GOT3 (cell line): ENCODE results near the gene CISD1.
A peak's percentile ranks its signal among the peaks of the same experiment; 100 is the strongest.
"Not testable (repeated sequence)": the region's sequence is repeated elsewhere in the genome, so short reads cannot be mapped to it uniquely, and the experiment has no call there.

Experiments
- DNase-seq: peaks from one replicate; lab custom pipeline; 2025; ENCODE audit warnings: mixed read lengths; lab: John Stamatoyannopoulos, UW

CISD1 gene

DNA sequence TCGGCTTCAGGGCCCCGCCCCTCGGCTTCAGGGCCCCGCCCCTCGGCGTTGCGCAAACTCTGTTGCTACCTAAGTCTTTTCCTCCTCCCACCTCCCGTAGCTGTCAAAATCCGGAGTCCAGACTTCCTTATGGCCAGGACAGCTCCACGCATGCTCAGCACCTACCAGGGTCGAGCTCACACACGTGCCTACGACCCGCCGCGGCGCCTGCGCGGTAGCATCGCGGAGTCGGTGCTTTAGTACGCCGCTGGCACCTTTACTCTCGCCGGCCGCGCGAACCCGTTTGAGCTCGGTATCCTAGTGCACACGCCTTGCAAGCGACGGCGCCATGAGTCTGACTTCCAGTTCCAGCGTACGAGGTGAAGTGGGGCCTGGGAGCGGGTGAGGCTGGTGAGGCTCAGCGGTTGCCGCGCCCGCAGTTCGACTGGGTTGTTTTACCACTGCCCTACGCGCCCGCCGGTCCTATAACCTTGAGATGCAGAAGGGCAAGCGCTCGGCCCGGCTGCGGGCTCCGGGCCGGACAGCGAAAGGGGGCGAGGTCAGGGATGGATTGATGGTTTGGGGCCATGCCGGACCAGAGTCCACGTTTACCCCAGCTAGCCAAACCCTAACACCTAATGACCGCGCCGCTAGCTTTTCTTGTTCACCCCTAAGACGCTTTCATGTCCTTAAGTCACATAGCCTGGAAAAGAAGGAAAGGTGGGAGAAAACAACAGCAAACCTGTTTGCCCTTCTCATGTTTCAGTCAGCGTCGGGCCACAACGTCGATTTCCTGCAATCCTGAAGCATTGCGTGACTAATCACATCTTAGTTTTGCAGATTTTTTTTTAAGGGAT is at the start of gene CISD1:
Gene CISD1 (plus strand): TSS at position 217 of the 836 bp plus-strand sequence. CDS start 112 bp downstream, at position 329.
- peak; percentile 83 for DNase-seq

DNA sequence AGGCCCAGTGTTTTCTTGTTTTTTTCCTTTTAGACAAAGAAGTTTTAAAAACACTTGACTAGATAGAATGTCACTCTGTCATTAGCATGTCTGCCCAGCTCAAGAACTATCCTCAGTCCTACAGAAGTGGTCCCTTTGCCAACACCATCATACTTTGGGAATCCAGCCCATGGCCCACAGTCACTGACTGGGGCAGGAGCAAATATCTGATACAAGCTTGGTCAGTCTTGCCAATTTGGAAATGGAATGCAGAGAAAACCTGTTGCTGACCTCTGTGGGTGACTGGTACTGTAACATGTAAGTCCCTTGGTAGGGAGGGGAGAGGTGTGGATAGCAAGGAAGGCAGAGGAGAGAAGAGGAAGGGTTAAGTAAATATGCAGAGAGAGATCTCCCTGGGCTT is 49.1 kb upstream of the CISD1 start:
- DNase-seq: no peak

DNA sequence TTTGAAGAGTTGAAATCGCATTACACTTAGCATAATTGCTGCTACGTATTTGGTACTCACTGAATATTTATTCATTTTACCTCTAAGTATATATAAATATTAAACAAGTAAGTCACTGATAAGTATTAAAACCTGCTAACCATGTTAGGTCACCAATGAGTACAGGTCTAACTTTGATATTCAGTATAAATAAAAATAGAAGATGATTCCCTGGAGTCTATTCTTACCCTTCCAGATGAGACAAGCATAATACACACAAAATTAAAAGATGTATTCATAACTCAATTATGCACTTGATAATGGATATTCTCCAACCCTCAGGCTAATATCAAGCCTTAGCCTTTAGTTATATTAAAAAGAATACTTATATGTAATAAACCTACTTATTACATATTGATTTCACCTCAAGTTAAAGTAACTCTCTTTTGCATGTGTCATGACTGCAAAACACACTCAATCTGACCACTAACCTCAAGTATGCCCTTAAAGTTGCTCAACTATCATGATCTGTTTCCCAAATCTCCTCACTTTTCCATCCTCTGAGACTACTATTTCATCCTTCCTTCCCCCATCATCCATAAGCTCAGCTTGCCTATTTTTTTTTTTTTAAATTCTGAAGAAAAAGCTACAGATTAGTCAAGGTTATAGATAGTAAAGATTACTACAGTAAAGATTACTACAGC is 48.1 kb upstream of the CISD1 start:
- no peak for DNase-seq

DNA sequence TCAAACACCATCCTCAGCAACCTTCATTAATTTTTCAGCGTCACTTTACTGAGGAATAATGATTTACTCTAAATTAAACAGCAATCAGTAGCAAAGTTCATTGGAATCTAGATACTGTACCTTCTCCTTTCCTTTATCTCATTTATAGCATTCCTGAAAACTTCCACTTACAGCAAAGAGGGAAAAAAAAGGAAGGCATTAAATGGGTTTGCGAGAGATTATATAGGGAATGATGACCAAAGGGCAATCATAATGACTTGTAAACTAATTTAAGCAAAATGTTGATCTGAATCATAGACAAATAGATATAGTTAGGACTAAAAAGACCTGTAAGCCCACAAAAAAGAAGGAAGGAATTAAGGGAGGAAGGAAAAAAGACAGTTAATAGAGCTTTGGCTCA is 43.3 kb upstream of the CISD1 start:
- DNase-seq: no peak

DNA sequence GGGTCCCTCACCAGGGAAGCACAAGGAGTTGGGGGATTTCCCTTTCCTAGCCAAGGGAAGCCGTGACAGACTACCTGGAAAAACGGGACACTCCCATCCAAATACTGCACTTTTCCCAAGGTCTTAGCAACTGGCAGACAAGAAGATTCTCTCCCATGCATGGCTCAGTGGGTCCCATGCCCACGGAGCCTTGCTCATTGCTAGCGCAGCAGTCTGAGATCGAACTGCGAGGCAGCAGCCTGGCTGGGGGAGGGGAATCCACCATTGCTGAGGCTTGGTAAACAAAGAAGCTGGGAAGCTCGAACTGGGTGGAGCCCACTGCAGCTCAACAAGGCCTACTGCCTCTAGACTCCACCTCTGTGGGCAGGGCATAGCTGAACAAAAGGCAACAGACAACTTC is 39.1 kb upstream of the CISD1 start:
- not testable (repeated sequence) for DNase-seq

DNA sequence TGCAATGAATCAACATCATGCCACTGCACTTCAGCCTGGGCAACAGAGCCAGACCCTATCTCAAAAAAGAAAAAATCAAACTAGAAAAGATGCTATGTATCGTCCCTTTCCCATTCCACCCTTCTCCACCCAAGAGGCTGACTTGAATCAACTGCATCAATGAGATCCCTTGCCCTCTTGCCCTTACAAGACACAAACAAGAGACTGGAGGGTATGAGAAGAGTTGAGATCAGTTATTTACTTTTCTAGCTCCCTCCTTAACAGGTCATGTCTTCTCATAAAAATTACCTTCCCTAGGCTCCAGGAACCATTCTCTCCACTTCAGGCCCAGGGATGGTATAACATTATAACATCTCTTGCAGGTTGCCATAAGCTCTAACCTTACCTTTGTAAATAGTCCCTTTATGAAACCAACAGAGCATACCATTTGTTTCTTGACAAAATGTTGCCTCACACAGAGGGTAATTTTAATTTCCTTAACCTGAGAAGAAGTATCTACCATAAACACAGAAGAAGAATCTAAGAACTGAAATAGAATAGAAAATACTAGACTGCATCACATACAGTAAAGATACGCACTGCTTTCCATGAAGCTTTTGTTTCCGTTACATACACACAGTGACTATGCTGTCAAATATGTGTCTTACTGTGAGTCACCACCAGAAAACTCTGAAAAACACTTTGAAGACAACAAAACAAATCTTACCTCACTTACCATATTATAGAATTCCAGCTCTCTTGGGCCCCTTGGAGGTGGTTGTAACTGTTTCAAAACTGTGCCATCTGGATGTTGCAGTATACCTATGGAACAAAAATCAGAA is 31.7 kb upstream of the CISD1 start:
- DNase-seq: no peak

DNA sequence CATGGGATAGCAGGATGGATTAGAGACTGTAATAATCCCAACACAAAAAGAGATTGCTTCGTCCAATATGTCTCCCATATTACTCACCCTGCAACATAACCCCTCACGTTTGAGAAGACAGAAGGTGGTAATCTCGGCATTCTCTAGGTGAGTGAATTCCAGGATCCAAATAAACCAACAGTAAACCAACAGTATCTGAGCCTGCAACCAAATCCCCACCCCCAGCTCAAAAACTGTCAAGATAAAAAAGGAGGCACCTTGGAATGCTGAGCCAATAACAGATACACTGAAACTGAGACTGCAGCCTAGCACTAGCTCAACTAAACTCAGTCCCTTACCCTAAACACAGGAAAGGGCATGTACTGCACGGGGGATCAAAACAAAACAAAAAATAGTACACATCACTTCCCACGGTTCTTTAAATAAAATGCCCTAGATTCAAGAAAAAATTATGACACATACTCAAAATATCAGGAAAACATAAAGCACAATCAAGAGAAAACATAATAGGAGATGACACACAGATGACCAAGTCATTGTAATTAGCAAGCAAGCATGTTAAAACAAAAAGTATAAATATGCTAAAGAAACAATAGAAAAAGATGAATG is 29.3 kb upstream of the CISD1 start:
- DNase-seq: no peak

DNA sequence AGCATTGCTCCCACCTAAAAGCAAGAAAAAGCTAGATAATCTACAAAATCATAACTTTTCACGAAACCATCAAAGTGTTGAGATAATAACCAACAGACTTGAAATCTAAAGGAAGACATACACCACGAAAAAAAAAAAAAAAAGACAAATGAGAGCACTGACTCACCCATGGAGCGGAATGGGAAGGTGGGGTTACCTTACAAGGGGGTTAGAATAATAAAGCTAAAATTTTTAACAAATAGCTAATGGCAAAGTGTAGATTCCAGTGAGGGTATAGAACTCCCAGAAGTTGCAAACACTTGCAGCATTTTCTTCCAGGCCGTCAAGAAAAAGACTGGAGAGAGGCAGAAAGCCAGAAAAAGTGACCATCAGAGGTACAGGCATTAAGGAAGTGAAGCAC is 28.4 kb upstream of the CISD1 start:
- no peak for DNase-seq

DNA sequence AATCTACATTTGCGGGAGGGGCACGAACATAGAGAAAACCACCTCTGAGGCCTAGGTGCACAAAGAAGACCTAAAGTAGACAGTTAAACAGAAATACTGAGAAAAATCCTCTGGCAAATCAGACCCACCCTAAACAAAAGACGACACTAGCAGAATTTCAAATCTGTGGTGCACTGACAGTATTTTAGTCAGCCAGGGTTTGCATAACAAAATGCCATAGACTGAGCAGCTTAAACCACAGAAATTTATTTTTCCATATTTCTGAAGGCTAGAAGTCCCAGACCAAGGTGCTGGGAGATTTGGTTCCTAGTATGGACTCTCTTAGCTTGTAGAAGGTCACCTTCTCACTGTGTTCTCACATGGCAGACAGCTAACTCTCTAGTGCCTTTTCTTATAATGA is 27.6 kb upstream of the CISD1 start:
- no peak for DNase-seq

DNA sequence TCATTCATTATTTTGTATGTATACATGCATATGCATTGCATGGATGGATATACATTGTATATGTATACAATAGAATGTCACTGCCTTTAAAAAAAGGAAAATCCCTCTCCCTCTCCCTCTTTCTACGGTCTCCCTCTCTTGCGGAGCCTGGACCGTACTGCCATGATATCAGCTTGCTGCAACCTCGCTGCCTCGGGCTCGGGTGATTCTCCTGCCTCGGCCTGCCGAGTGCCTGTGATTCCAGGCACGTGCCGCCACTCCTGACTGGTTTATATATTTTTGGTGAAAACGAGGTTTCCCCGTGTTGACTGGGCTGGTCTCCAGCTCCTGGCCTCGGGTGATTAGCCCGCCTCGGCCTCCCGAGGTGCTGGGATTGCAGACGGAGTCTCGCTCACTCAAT is 25.7 kb upstream of the CISD1 start:
- no peak for DNase-seq

DNA sequence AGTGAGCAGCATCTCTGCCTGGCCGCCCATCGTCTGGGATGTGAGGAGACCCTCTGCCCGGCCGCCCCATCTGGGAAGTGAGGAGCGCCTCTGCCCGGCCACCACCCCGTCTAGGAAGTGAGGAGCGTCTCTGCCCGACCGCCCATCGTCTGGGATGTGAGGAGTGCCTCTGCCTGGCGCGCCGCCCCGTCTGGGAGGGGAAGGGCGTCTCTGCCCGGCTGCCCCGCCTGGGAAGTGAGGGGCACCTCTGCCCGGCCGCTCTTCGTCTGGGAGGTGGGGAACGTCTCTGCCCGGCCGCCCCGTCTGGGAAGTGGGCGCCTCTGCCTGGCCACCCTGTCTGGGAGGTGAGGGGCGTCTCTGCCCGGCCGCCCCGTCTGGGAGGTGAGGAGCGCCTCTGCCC is 25.2 kb upstream of the CISD1 start:
- not testable (repeated sequence) for DNase-seq

DNA sequence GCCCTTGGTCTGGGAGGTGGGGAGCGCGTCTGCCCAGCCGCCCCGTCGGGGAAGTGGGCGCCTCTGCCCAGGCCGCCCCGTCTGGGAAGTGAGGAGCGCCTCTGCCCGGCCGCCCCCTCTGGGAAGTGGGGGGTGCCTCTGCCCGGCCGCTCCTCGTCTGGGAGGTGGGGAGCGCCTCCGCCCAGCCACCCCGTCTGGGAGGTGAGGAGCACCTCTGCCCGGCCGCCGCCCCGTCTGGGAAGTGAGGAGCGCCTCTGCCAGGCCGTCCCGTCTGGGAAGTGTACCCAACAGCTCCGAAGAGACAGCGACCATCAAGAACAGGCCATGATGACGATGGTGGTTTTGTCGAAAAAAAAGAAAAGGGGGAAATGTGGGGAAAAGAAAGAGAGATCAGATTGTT is 24.7 kb upstream of the CISD1 start:
- DNase-seq: not testable (repeated sequence)

DNA sequence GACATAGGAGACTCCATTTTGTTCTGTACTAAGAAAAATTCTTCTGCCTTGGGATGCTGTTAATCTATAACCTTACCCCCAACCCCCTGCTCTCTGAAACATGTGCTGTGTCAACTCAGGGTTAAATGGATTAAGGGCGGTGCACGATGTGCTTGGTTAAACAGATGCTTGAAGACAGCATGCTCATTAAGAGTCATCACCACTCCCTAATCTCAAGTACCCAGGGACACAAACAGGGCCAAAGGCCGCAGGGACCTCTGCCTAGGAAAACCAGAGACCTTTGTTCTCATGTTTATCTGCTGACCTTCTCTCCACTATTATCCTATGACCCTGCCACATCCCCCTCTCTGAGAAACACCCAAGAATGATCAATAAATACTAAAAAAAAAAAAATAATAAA is 24.3 kb upstream of the CISD1 start:
- not testable (repeated sequence) for DNase-seq

DNA sequence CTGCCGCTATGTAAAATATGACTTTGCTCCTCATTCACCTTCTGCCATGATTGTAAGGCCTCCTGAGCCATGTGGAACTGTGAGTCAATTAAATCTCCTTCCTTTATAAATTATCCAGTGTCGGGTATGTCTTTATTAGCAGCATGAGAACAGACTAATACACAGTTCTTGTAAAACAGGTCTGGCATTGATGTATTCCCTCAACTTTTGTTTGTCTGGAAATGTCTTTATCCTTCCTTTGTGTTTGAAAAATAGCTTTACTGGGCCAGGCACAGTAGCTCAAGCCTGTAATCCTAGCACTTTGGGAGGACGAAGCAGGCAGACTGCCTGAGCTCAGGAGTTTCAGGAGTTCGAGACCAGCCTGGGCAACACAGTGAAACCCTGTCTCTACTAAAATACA is 15.8 kb upstream of the CISD1 start:
- DNase-seq: no peak

DNA sequence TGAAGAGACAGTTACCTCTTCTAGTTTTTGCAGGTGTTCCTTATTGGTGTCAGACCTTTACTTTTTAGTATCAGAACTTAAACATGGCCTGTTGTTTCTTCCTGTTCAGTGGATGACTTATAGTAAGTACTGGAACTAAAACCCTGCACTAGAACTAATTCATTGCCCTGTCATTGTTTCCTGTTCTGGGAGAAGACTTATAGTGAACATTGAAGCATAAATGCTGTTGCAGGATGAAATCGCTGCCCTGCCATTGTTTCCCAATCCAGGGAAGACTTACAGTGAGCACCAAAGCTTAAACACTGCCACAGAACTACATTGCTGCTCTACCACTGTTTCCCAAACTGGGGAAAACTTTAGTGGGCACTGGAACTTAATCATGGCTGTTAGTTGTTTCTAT is 14.3 kb upstream of the CISD1 start:
- no peak for DNase-seq

DNA sequence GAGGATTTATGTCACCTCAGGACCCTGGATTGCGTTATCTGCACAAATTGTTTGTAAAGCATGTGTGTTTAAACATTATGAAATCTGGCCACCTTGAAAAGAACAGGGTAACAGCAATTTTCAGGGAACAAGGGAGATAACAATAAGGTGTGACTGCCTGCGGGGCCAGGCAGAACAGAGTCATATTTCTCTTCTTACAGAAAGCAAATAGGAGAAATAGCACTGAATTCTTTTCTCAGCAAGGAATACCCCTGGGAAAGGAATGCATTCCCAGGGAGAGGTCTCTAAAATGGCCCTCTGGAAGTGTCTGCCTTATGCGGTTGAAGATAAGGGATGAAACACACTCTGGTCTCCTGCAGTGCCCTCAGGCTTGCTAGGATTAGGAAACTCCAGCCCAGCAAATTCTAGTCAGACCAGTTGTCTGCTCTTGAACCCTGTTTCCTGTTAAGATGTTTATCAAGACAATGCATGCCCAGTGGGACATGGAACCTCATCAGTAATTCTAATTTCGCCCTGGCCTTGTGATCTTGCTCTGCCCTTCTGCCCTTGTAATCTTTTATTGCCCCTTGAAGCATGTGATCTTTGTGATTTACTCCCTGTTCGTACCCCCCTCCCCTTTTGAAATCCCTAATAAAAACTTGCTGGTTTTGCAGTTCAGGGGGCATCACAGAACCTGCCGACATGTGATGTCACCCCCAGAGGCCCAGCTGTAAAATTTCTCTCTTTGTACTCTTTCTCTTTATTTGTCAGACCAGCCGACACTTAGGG is 12.8 kb upstream of the CISD1 start:
- not testable (repeated sequence) for DNase-seq

DNA sequence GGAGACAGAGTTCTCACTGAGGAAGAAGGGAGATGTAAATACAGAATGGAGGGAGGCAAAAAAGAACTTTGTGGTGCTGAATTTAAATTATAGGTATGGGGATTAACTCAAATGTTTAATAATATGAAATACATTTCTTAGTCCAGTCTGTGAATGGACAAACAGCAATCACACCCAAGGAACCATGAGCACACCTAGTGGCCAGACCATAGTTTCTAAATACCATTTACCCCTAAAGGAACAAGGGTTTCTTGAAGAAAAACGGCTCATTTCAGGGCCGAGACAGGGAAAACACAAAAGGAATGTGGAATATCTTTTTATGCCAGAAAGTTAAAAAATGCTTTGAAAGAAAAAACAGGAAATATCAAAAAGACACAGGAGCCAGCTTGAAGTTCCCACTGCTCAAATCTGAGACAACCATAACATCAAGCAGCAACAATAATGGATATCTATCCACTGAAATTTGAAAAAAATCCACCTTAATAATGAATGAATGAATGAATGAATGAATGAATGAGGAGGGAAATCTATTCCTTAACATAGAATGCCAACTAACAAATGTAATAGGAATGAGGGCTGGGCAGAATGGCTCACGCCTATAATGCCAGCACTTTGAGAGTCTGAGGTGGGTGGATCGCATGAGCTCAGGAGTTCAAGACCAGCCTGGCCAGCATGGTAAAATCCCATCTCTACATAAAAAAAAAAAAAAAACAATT is 9.8 kb upstream of the CISD1 start:
- no peak for DNase-seq

DNA sequence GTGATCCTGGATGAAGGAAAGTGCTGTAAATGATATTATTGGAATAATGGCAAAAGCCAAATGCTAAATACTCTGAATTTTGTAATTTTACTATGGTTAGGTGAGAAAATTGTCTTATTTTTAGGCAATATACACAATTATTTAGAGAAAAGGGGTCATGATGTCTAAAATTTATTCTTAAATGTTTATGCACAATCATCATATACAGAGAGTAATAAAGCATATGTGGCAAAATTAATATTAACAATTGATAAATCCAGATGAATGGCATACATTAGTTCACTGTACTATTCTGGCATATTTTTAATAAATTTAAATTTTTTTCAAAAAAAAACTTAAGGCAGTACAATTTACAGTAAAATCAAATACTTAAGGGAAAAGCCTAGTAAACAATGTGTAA is 8.6 kb upstream of the CISD1 start:
- DNase-seq: no peak

DNA sequence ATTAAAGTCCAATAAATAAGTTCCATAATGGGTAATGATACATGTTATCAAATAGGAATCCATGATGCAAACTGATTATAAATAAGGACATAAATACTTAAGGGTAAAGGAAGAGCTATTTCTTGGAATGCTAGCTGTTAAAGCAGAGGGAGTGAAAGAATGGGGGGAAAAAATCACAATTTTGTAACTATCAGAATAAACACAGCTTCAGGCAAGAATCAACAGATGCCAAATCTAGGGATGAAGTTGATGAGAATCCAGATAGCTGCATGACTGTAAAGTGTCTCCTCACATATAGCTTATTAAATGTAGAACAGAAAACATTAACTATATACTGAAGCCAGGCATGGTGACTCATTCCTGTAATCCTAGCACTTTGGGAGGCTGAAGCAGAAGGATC is 6.2 kb upstream of the CISD1 start:
- DNase-seq: no peak

DNA sequence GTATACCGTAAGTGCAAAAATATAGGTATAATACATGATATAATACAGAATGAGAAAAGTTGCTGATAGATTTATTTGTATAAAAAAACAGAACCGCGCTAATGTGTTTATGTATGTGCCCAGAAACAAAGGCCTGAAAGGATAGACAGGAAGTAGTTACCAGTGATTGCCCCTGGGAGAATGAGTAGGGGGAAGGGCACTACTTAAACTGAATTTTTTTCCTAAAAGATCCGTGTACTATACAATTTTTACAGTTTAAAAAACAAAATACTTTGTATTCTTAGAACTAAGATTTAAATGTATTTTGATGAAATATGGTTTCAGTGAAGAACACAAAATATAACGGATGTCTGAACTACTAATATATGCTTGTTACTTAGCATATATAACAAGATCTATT is 4.2 kb upstream of the CISD1 start:
- no peak for DNase-seq

DNA sequence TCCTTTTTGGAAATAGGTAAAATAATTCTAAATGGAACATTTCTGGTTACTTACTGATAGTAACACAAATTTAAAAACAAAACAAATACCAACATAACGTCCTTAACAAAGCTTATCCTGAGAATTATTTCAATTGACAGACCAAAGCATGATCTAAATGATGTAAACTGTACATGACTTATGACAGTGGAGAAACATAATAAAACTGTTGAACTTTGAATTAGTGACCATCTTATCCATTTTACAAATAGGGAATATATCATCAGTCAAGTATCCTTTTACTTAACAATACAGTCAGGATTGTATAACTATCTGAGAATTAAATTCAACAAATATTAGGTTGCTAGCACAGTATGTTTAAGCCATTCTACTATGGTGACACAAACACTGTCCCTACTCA is 3.7 kb upstream of the CISD1 start:
- no peak for DNase-seq
